ENCODE data around the gene MEIOSIN. TPM values are rescaled to one million over a fixed set of nuclear protein-coding genes. Genes with fewer than 3 reads are reported as not detected.
"Not testable (repeated sequence)": the region's sequence is repeated elsewhere in the genome, so short reads cannot be mapped to it uniquely, and the experiment has no call there.

The MEIOSIN gene
- total RNA-seq, 1 experiment from 2014 or later: 0.45 TPM

- DNase-seq (ENCODE audit: low read depth, low spot score): peak; percentile 99
- in situ Hi-C loops (cut with HindIII; ENCODE audit: low pct_unique_long_range_greater_than_20kb, low sequenced_read_pairs): no loop called here
Measured at GRCh38 chr19:45717131-45717982, 15.9 kb upstream of the MEIOSIN start.

- DNase-seq (ENCODE audit: low read depth, low spot score): no peak
- in situ Hi-C loops (cut with HindIII; ENCODE audit: low pct_unique_long_range_greater_than_20kb, low sequenced_read_pairs): no loop called here
Measured at GRCh38 chr19:45717983-45718650, 15.1 kb upstream of the MEIOSIN start.

- DNase-seq (ENCODE audit: low read depth, low spot score); in situ Hi-C loops (cut with HindIII; ENCODE audit: low pct_unique_long_range_greater_than_20kb, low sequenced_read_pairs): not testable (repeated sequence)
Measured at GRCh38 chr19:45720065-45720464, 13.2 kb upstream of the MEIOSIN start.

GRCh38 chr19:45728683-45729082 lies 4.6 kb upstream of the MEIOSIN start:
- DNase-seq (ENCODE audit: low read depth, low spot score); in situ Hi-C loops (cut with HindIII; ENCODE audit: low pct_unique_long_range_greater_than_20kb, low sequenced_read_pairs): not testable (repeated sequence)

- in situ Hi-C loops (cut with HindIII; ENCODE audit: low pct_unique_long_range_greater_than_20kb, low sequenced_read_pairs): no loop called here
Measured at GRCh38 chr19:45729800-45730290, 3.4 kb upstream of the MEIOSIN start.

GRCh38 chr19:45730368-45731288 lies 2.6 kb upstream of the MEIOSIN start, which contains the start of gene FBXO46:
TSS of gene FBXO46 (minus strand) at chr19:45730896. CDS start at chr19:45713495, 17,401 bp downstream.
- DNase-seq (ENCODE audit: low read depth, low spot score): peak; percentile 99
- in situ Hi-C loops (cut with HindIII; ENCODE audit: low pct_unique_long_range_greater_than_20kb, low sequenced_read_pairs): no loop called here

More at GRCh38 chr19:45729800-45730290, 3.4 kb upstream of the MEIOSIN start:
- DNase-seq (ENCODE audit: low read depth, low spot score): no peak

- in situ Hi-C loops (cut with HindIII; ENCODE audit: low pct_unique_long_range_greater_than_20kb, low sequenced_read_pairs): no loop called here
Measured at GRCh38 chr19:45739498-45740439, 6.5 kb downstream of the MEIOSIN start.

GRCh38 chr19:45742969-45743368 lies 9.7 kb downstream of the MEIOSIN start:
- DNase-seq (ENCODE audit: low read depth, low spot score): no peak
- in situ Hi-C loops (cut with HindIII; ENCODE audit: low pct_unique_long_range_greater_than_20kb, low sequenced_read_pairs): no loop called here

More at GRCh38 chr19:45739498-45740439, 6.5 kb downstream of the MEIOSIN start:
- DNase-seq (ENCODE audit: low read depth, low spot score): peak; percentile 71

- in situ Hi-C loops (cut with HindIII; ENCODE audit: low pct_unique_long_range_greater_than_20kb, low sequenced_read_pairs): no loop called here
- no peak for DNase-seq (ENCODE audit: low read depth, low spot score)
Measured at GRCh38 chr19:45745606-45746005, 12.4 kb downstream of the MEIOSIN start.

GRCh38 chr19:45746866-45747265 lies 13.6 kb downstream of the MEIOSIN start:
- in situ Hi-C loops (cut with HindIII; ENCODE audit: low pct_unique_long_range_greater_than_20kb, low sequenced_read_pairs): no loop called here
- no peak for DNase-seq (ENCODE audit: low read depth, low spot score)

GRCh38 chr19:45747513-45747912 lies 14.3 kb downstream of the MEIOSIN start:
- in situ Hi-C loops (cut with HindIII; ENCODE audit: low pct_unique_long_range_greater_than_20kb, low sequenced_read_pairs): no loop called here

GRCh38 chr19:45751483-45751882 lies 18.2 kb downstream of the MEIOSIN start:
- DNase-seq (ENCODE audit: low read depth, low spot score); in situ Hi-C loops (cut with HindIII; ENCODE audit: low pct_unique_long_range_greater_than_20kb, low sequenced_read_pairs): not testable (repeated sequence)

More at GRCh38 chr19:45747513-45747912, 14.3 kb downstream of the MEIOSIN start:
- no peak for DNase-seq (ENCODE audit: low read depth, low spot score)

GRCh38 chr19:45752639-45753038 lies 19.4 kb downstream of the MEIOSIN start:
- DNase-seq (ENCODE audit: low read depth, low spot score): no peak

GRCh38 chr19:45753548-45753947 lies 20.3 kb downstream of the MEIOSIN start:
- DNase-seq (ENCODE audit: low read depth, low spot score): no peak
- in situ Hi-C loops (cut with HindIII; ENCODE audit: low pct_unique_long_range_greater_than_20kb, low sequenced_read_pairs): no loop called here

More at GRCh38 chr19:45752639-45753038, 19.4 kb downstream of the MEIOSIN start:
- in situ Hi-C loops (cut with HindIII; ENCODE audit: low pct_unique_long_range_greater_than_20kb, low sequenced_read_pairs): no loop called here

- in situ Hi-C loops (cut with HindIII; ENCODE audit: low pct_unique_long_range_greater_than_20kb, low sequenced_read_pairs): no loop called here
Measured at GRCh38 chr19:45754323-45754722, 21.1 kb downstream of the MEIOSIN start.

GRCh38 chr19:45757695-45758094 lies 24.5 kb downstream of the MEIOSIN start:
- DNase-seq (ENCODE audit: low read depth, low spot score): no peak
- in situ Hi-C loops (cut with HindIII; ENCODE audit: low pct_unique_long_range_greater_than_20kb, low sequenced_read_pairs): no loop called here

More at GRCh38 chr19:45754323-45754722, 21.1 kb downstream of the MEIOSIN start:
- DNase-seq (ENCODE audit: low read depth, low spot score): no peak
